CD4-positive, alpha-beta T cell treated with Interleukin-21 for 1 hour (primary cell): ENCODE measurements around the gene ACACA.
A peak's percentile ranks its signal among the peaks of the same experiment; 100 is the strongest.
"Not testable (repeated sequence)": the region's sequence is repeated elsewhere in the genome, so short reads cannot be mapped to it uniquely, and the experiment has no call there.

ENCODE experiments used
- DNase-seq: peaks from one replicate; pipeline ENCODE4 v3.0.0-alpha.2; 2020

The ACACA gene

DNA sequence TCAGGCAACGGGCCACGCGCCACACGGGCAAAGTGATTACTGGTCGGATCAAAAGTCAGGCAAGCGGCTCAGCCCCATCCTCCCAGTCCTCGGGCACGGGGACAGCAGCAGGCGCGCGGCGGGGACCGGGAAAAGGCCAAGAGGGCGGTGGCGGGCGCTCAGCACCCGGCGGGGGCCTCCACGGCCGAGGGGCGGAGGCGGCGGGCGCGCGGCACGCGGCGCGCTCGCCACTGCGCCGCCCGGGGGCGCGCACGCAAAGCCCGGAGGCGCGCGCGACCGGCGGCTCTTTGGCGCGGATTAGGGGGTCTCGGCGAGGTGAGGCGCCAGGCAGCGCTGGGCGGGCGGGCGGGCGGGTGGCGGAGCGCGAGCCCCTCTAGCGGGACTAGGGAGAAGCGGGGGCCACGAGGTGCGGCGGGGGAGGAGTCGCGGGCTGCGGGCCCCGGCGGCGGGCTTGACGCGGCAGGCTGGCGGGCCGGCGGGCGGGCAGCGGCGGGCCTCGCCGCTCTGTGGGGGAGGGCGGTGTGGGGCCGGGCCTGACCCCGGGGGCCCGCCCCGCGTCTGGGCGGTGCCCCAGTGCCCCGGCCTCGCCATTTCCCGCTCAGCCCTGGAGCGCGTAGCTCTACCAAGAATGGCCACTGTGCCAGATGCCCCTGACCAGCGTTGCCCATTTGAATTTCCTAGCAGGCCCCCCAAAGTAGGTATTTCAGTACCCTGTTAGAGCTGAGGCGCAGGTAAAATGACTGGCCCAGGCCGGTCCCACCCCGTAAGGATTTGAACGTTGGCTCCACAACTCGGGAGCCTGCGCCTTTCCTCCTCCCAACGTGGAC, at the start of gene ACACA, which contains the start of gene TADA2A:
Gene ACACA (minus strand): TSS at position 202 of the 827 bp plus-strand sequence. CDS start 537 bp downstream, outside the sequence.
Gene TADA2A (plus strand): TSS at position 252 of the 827 bp plus-strand sequence. CDS start 4,480 bp downstream, outside the sequence.
- peak; percentile 78 for DNase-seq

DNA sequence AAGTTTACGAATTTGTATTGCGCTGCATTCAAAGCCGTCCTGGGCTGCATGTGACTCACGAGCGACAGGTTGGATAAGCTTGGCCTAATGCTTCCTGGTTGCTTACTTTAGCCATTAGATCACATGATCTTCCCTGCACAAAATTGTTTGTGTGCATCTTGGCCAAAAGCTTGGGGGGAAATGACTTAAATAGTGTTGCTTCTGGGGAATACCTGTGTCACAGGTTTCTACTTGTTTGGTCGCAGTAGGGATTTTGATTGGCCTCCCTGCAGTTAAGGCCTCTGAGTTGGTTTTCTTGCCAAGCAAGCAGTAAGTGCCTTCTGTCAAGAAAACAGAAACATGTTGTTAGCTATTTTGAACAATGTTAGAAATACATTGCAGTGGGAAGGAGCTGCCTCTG, 43.5 kb upstream of the ACACA start:
- no peak for DNase-seq

DNA sequence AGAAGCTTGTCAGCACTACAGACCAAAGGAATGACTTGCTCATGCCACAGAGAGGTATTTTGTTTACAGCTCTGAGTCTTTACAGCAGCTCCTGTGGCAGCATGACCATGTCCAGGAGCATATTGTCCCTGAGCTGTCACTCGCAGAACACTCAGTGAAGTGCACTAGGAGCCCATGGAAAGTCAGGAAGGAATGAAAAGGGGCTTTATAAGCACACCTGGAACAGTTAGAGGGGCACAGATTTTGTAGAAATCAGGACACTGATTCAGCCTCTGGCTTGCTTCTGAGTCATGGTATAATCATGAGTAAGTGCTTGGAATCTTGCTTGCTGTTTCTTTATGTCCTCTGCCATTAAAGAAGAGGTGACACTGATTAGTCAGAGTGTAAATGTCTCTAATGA, 41.0 kb upstream of the ACACA start:
- DNase-seq, result no peak

DNA sequence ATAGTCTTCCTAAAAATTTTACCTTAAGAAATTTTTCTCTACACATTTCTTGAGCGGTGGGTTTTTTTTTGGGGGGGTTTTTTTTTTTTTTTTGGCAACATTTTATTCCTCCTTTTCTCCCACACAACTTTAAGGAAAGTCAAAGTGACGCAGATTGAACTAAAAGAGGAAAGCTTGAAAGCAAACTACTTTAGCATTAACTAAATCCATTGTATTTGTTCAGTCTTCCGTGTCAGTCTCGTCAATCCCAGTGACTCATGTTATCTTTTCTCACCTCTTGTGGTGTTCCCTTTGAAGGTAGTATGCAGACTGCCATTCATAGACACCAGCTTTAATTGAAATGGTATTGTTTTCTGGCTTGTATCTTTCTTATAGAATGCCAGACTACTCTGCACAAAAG, 39.4 kb upstream of the ACACA start:
- no peak for DNase-seq

DNA sequence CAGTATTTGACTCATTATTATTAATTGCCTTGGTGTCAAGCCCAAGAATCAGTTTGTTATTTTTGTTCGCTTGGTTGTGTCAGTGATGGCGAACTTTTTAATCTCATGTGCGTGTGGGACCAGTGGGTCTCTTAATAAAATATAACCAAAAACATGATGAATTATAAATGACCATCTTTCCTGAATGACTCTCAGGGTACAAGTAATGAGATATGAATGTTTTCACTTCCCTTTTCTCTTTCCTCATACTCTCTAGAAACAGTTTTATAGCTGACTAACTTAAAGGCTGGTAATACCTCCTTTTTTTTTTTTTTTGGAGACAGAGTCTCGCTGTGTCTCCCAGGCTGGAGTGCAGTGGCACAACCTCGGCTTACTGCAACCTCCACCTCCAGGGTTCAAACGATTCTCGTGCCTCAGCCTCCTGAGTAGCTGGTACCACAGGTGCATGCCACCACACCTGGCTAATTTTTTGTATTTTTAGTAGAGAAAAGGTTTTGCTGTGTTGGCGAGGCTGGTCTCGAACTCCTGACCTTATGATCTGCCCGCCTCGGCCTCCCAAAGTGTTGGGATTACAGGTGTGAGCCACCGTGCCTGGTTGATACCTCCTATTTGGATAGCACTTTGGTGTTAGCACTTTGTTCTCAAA, 34.9 kb upstream of the ACACA start:
- not testable (repeated sequence) for DNase-seq

DNA sequence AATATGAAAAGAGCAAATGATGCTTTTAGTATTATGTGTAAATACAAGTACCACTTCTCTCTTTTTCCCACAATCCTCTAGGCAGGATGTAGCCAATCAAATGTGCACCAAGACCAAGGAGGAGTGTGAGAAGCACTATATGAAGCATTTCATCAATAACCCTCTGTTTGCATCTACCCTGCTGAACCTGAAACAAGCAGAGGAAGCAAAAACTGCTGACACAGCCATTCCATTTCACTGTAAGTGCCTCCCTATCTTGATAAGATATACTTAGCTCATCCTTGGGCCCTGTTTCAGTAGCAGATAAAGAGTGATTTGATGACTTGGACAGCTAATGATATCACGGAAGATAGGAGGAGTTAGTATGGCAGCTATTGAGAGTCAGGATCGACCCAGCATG, 33.8 kb upstream of the ACACA start:
- DNase-seq, result no peak

DNA sequence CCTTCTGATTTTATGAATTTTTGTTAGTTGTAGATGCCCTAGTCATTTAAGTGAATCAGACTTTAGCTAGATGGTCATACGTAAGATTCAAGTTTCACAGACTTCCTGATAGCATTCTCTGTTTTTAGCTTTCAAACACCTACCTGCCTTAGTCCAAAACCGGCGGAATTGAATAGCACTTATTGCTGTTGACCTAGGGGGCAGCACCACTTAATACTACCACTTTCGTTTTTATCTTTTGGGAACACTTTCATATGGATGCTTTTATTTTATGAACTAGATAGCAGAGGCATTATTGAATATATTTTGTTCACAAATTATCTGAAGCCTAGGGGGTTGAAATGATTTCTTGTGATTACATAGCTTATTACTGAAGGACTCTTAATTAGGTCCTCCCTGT, 31.5 kb upstream of the ACACA start:
- DNase-seq, result no peak

DNA sequence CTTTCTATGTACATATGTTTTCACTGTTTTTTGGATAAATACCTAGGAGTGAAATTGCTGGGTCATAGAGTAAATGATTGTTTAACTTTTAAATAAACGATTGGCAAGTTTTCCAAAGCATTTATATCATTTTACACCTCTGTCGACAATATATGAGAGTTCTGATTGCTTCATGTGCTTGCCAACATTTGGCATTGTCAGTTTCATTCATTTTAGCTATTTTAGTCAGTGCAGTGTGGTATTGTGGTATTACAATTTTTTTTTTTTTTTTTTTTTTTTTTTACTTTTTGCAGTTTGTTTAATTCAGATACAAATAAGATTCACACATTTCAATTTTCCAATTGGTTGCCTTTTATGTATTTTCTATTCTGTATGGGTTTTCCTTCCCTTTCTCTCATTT, 26.0 kb upstream of the ACACA start:
- no peak for DNase-seq

DNA sequence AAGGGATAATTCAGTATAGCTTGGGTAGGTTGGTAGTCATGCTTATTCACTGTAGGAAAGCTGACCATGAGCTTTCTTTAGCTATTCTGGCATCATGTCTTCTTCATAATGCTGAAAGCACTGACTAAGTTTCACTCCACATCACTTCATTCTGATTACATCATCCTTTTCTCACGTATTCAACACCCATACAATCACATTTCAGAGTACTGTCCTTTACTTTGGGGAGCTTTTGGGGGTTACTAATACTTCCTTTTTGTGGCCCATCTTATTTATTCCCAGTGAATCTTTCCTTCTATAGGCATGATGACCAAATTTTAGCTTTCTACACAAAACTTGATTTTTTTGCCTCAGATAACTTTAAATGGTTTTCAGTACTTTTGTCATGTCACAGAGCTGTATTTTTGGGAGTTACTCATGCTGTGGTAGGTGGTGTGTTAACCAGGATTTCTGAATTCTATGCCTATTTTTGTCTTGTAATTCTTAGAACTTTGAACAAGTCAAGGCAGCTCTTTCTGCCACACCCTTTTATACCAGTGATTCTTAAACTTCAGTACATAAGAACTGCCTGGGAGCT, 23.5 kb upstream of the ACACA start:
- DNase-seq, result no peak

DNA sequence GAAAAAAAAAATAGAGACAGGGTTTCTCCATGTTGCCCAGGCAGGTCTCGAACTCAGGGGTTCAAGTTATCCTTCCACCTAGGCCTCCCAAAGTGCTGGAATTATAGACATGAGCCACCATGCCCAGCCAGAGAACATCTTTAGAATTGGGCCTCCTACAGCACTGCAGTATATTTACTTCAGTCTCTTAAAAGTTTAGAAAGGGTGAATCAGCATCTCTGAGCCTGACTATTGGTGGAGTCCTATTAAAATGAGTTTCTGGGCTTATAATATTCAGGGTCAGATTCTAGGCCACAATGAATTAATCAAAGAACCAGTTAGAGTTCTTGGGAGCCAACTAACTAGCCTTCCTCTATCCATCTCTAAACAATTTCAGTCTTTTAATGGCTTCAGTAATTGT, 22.8 kb upstream of the ACACA start:
- no peak for DNase-seq

DNA sequence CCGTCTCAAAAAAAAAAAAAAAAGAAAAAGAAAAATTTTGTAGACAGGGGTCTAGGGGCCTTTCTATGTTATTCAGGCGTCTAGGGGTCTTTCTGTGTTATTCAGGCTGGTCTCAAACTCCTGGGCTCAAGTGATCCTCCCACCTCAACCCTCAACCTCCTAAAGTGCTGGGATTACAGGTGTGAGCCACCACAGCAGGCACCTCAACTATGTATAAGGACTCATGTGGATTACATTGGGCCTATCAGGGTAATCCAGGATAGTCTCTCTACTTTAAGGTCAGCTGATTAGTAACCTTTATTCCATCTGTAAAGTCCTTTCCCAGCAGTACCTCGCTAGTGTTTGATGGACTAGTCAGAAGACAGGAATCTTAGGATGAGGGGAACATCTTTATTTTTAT, 22.4 kb upstream of the ACACA start:
- no peak for DNase-seq

DNA sequence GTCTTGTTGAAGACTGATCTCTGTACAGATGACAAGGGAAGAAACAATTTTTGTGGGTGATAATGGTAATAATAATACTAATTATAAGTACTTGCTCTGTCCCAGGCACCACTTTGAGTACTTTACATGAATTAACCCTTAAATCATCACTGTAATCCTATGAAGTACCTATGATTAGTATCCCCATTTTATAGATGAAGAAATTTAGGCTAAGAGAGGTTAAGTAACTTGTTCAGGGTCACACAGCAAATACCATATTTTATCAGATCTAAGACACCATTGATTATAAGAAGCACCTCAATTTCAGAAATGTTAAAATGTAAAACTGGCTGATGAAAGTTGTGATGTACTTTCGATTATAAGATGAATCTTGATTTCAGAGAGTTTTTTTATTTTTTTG, 18.6 kb upstream of the ACACA start:
- no peak for DNase-seq

DNA sequence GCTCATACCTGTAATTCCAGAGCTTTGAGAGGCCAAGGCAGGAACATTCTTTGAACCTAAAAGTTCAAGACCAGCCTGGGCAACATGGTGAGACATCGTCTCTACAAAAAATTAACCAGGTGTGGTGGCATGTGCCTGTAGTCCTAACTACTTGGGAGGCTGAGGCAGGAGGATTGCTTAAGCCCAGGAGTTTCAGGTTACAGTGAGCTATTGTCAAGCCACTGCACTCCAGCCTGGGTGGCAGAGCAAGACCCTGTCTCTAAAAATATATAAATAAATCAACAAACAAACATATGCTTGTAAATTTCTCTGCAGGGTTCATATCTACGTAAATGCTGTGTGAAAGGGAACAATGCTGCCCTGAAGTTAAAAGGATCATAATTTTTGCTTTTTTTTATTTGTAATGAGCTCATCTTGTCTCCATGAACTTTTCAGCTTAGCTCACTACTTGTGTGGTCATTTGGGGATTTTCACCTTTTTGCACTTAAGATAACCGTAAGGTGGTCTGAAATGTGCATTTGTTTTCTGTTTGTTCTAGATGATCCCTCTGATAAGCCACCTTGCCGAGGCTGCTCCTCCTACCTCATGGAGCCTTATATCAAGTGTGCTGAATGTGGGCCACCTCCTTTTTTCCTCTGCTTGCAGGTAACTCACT, 16.5 kb upstream of the ACACA start:
- DNase-seq, result no peak

DNA sequence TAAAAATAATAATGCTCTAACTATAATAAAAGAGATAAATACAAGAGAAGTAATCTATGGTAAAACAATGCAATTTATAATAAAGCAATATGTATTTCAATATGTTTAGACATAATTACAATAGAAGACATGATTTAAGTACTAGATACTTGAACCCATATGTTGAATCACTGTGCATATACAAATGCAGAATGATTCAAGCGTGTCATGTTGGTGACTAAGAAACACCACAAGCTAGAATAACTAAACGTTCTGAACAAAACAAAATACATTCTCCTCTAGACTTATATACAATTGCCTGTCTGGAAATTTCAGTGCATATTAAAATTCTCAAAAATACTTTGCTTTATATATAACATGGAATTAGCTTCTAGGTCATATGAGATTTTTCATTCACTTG, 11.2 kb upstream of the ACACA start:
- no peak for DNase-seq

DNA sequence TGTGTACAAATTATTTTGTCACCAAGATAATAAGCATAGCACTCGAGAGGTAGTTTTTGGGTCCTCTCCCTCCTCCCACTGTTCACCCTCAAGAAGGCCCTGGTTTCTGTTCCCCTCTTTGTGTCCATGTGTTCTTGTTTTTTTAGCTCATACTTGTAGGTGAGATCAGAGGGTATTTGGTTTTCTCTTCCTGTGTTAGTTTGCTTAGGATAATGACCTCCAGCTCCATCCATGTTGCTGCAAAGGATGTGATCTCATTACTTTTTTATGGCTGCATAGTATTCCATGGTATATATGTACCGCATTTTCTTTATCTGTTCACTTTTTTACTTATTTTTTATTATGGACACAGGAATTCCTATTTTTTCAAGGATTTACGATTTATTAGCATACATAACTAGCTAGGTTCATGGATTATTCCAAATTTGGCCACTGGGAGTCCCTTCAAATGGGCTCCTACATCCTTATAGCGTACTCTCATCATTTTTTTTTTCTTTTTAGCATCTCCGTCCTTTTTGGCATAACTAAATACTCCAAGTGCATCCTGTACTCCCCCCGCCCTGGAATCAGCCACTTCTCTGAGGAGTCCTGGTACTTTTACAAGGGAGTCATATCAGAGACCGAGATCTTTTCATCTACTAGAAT, 7.4 kb upstream of the ACACA start:
- no peak for DNase-seq

DNA sequence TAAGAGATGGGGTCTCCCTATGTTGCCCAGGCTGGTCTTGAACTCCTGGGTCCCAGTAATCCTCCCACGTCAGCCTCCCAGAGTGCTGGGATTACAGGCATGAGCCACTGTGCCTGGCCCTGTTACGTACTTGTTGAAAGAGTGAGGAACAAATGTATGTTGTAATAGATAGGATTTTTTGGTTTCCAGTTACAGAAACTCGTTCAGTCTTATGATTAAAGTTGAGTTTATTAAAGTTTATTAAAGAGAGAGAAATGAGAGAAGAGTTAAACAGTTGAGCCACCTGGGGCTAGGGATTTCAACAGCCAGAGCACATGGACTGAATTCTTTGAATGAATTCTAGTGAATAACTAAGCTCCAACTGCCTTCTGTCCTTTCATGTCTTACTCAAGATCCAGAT, 3.7 kb upstream of the ACACA start:
- no peak for DNase-seq

DNA sequence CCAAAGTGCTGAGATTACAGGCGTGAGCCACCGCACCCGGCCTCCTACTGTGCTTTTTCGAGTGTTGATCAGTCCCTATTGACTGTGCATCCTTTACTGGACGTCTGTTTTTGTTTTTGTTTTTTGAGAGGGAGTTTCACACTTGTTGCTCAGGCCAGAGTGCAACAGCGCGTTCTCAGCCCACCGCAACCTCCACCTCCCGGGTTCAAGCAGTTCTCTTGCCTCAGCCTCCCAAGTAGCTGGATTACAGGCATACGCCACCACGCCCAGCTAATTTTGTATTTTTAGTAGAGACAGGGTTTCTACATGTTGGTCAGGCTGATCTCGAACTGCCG, 1.5 kb upstream of the ACACA start:
- DNase-seq, result not testable (repeated sequence)

DNA sequence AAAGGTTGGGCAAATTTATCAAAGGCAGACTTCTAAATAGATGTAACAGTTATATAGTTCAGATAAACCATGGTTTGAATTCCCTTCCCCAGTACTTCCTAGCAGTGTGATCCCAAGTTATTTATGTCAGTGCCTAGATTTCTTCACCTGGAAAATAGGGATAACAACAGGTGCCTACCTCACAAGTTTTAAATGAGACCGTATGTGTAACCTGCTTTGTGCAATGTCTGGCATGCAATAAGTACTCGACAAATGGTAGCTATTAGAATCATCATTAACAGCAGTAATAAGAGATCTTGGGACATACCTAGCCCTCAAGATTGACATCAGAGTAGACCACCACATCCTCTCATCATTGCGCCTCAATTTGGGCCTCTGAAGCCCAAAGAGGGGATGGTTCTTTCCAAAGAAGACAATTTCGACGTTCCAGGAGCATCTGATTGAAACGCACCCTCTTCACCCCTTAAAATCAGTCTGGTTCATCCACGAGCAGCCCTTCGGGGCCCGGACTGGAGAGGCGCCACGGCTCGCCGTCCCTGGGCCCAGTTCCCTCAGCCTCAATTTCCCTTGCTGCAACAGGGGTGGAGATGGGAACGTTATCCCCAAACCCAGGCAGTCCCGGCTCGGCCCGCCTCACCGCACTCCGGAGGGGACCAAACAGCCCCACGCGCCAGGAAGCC, 541 bp downstream of the ACACA start:
- no peak for DNase-seq

DNA sequence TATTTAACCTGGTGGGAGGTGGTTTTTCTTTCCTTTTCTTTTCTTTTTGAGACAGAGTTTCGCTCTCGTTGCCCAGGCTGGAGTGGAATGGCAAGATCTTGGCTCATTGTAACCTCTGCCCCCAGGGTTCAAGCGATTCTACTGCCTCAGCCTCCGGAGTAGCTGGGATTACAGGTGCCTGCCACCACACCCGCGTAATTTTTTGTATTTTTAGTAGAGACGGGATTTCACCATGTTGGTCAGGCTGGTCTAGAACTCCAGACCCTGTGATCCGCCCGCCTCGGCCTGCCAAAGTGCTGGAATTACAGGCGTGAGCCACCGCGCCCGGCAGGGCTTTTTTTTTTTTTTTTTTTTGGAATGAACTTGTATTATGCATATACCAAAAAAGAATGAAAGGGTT, 1.1 kb downstream of the ACACA start:
- not testable (repeated sequence) for DNase-seq

DNA sequence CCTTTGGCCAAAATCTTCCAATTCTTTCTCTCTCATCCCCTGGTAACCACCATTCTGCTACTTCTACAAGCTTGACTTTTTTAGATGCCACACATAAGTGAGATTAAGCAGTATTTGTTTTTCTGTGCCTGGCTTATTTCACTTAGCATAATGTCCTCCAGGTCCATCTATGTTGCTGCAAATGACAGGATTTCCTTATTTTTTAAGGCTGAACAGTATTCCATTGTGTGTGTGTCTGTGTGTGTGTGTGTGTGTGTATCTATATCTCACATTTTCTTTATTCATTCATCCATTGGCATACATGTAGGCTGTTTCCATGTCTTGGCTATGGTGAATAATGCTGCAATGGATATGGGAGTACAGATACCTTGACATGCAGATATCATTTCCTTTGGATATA, 6.1 kb downstream of the ACACA start:
- no peak for DNase-seq

DNA sequence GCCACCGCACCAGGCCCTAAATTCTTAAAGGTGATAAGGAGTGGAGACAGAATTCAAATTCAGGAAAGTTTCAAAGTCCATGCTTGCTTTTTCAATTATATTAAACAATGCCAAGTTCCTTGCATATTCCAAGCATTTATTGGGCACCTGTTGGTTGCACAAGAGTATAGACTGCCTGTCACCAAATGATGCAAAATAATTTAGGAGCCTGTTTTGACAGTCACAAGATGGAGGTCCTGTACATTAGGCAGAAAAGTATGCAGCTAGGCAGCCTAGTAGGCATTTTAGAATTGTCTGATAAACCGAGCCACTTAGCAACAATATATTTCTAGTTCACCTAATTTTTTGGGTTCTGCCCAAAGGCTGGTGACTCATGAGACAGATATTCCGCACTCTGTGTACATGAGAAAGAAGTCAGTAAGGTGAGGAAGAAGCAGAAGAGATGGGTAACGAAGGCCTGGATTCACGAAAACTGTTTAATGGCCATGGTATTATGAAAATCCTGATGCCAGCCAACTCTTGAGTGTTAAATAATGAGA, 7.3 kb downstream of the ACACA start:
- no peak for DNase-seq

DNA sequence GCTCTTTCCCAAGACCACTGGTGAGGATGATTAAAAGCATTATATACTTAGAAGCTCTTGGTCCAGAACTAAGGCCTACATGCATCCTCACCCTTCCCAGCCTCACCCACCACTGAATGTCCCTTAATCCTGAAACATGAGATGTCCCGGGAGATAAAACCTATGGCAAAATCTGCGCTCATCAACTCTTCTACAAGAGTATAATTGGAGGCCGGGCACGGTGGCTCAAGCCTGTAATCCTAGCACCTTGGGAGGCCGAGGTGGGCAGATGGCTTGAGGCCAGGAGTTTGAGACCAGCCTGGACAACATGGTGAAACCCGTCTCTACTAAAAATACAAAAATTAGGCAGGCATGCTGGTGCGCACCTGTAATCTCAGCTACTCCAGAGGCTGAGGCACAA, 13.3 kb downstream of the ACACA start:
- no peak for DNase-seq
